GM23248 (cell line): Measurements from ENCODE around the gene DNAI1. TPM values are rescaled to one million over a fixed set of nuclear protein-coding genes. Genes with fewer than 3 reads are reported as not detected.

Source experiments
- DNase-seq: peaks from one replicate; pipeline ENCODE4 v3.0.0-alpha.2; 2015
- H2AFZ ChIP-seq: fragments of 200-600 bp; sonication (generic); 2 replicates; pipeline ENCODE4 v1.6.1; 2016; ENCODE audit warnings: antibody characterized with exemption
- H3F3A ChIP-seq: fragments of 200-600 bp; sonication (generic); 2 replicates; pipeline ENCODE4 v1.6.1; 2016; ENCODE audit warnings: mild to moderate bottlenecking, antibody characterized with exemption, mixed run types; ENCODE audit not compliant: insufficient read depth
- H3K27ac ChIP-seq: fragments of 200-600 bp; sonication (generic); 2 replicates; pipeline ENCODE4 v1.5.1; 2016; ENCODE audit warnings: mild to moderate bottlenecking
- H3K27me3 ChIP-seq: fragments of 200-600 bp; sonication (generic); replicated peaks from 2 replicates; pipeline ENCODE4 v1.6.1; 2016; ENCODE audit warnings: mild to moderate bottlenecking; ENCODE audit not compliant: insufficient read depth
- H3K36me3 ChIP-seq: fragments of 200-600 bp; sonication (generic); 2 replicates; pipeline ENCODE4 v1.6.1; 2016; ENCODE audit warnings: low read depth, mild to moderate bottlenecking
- H3K4me1 ChIP-seq: fragments of 200-600 bp; sonication (generic); 2 replicates; pipeline ENCODE4 v1.6.1; 2016; ENCODE audit warnings: mild to moderate bottlenecking; ENCODE audit not compliant: insufficient read depth
- H3K4me2 ChIP-seq: fragments of 200-600 bp; sonication (generic); one replicate; pipeline ENCODE4 v1.6.1; 2016; ENCODE audit warnings: mild to moderate bottlenecking; ENCODE audit not compliant: unreplicated experiment
- H3K4me3 ChIP-seq: fragments of 200-600 bp; sonication (generic); 2 replicates; pipeline ENCODE4 v1.5.1; 2016; ENCODE audit warnings: mild to moderate bottlenecking
- H3K79me2 ChIP-seq: fragments of 200-600 bp; sonication (generic); 2 replicates; pipeline ENCODE4 v1.6.1; 2016; ENCODE audit warnings: mild to moderate bottlenecking; ENCODE audit not compliant: insufficient read depth
- H3K9ac ChIP-seq: fragments of 200-600 bp; sonication (generic); 2 replicates; pipeline ENCODE4 v1.6.1; 2016; ENCODE audit warnings: mild to moderate bottlenecking
- H3K9me2 ChIP-seq: fragments of 200-600 bp; sonication (generic); 2 replicates; pipeline ENCODE4 v1.6.1; 2016; ENCODE audit warnings: mixed run types, mild to moderate bottlenecking, moderate library complexity; ENCODE audit not compliant: insufficient read depth
- H3K9me3 ChIP-seq: fragments of 200-600 bp; sonication (generic); one replicate; pipeline ENCODE4 v1.6.1; 2017; ENCODE audit warnings: low read depth
- H4K20me1 ChIP-seq: fragments of 200-600 bp; sonication (generic); 2 replicates; pipeline ENCODE4 v1.6.0; 2016; ENCODE audit not compliant: insufficient read depth
- EZH2 ChIP-seq: fragments of 200-600 bp; sonication (generic); IDR thresholded peaks from 2 replicates; pipeline ENCODE4 v1.6.1; 2018; ENCODE audit warnings: antibody characterized with exemption, mild to moderate bottlenecking; ENCODE audit not compliant: insufficient read depth, poor library complexity, severe bottlenecking
- EZH2phosphoT487 ChIP-seq: fragments of 200-600 bp; sonication (generic); IDR thresholded peaks from 2 replicates; pipeline ENCODE4 v1.6.1; 2018; ENCODE audit warnings: antibody characterized with exemption, moderate library complexity, mild to moderate bottlenecking, low read depth; ENCODE audit not compliant: insufficient read depth
- WGBS, 2 experiments: methylation state at CpG; one replicate each; pipeline ENCODE4 v1.1.6; 2015 to 2017; ENCODE audit warnings: low lambda C conversion rate in 2 of 2, low coverage in 1 of 2; ENCODE audit errors: missing lambda C conversion rate in 2 of 2; 5-methylcytosine and 5-hydroxymethylcytosine counted together
- in situ Hi-C: fragments of 300-500 bp; cut with MboI; formaldehyde crosslinking; loops from 2 replicates; pipeline ENCODE4 v1.15.0; 2020
- polyA plus RNA-seq: library from polyadenylated mRNA; unstranded; fragments of >200 nt; fragmentation: Nextera tagmentation; extraction: Ambion mirVana; gene quantifications from 2 replicates; pipeline ENCODE4 v1.2.1, GENCODE V29; 2016
- total RNA-seq: library from RNA; depleted of rRNA; stranded (reverse); fragments of >200 nt; shearing (Covaris generic); gene quantifications from 2 replicates; pipeline ENCODE4 v1.2.3, GENCODE V29; 2014

The DNAI1 gene
- total and polyA plus RNA-seq, 2 experiments from 2014 or later = not detected

DNA sequence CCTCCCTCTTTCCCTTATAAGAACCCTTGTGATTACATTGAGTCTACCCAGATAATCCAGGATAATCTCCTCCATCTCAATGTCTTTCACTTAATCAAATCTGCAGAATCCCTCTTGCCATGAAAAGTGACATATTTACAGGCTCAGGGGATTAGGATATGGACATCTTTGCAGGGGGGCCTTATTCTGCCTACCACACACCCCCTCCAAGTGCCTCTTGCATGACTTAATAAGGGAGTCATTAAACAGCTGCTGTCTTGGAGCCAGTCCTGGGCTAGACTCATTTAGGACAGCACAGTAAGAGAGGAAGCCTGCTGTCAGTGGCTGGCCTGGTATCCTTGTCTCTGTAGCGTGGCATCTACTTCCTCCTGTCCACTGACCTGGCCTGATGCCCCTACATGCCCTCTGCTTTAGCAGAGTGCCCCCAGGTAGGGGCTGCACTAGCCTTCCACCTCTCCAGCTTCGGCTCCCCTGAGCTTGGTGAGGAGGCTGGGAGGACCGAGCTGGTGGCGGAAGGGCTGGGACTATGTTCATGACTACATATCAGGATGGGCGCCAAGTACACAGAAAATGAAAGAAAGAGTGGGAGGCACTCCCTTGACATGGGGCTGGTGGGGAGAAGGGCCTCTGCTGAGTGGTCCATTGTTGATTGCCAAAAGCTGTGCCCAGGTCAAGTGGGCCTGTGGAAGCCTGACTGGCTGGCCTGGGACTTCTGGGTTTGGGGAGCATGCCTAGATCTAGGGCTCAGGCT is 46.9 kb downstream of the DNAI1 start:
- H3K27me3 ChIP-seq = peaks cover 25% of the 10 kb centered on the region
- H3F3A ChIP-seq = no peaks in the 10 kb centered on the region
- H3K9ac ChIP-seq = no peak overlapping the region
- H4K20me1 ChIP-seq = no peaks in the 10 kb centered on the region
- H3K4me2 ChIP-seq = no peak overlapping the region
- H3K79me2 ChIP-seq = no peaks in the 10 kb centered on the region
- in situ Hi-C loops = loop anchor here (25.0 kb wide), 1 partner anchor 107 kb away; the partner anchor contains the start of genes DCTN3 and RPP25L
- no peaks in the 10 kb centered on the region for H3K9me2 ChIP-seq
- no peak overlapping the region for H3K4me3 ChIP-seq
- H3K9me3 ChIP-seq = no peaks in the 10 kb centered on the region
- no peak for TF ChIP-seq EZH2
- TF ChIP-seq EZH2phosphoT487 = no peak
- H2AFZ ChIP-seq = no peak overlapping the region
- 70 to 75% methylated on average over 5 of the region's 5 CpGs for WGBS, 2 experiments
- H3K4me1 ChIP-seq = peaks cover 10% of the 10 kb centered on the region
- no peak overlapping the region for H3K27ac ChIP-seq
- no peaks in the 10 kb centered on the region for H3K36me3 ChIP-seq
- DNase-seq = peak; percentile 41

DNA sequence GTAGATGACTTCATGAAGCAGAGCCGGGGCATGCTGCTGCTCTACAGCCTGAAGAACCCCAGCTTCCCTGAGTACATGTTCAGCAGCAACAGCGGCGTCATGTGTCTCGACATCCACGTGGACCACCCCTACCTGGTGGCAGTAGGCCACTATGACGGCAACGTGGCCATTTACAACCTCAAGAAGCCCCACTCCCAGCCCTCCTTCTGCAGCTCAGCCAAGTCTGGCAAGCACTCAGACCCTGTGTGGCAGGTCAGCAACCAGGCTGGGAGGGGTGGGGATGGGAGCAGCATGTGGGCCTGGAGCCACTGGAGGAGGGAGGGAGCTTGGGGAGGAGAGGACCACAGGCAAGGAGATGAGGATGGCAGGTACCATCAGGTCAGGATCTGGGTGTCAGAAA is 48.0 kb downstream of the DNAI1 start:
- H3K9me3 ChIP-seq = no peaks in the 10 kb centered on the region
- H3K4me3 ChIP-seq = no peak overlapping the region
- TF ChIP-seq EZH2phosphoT487 (no peak), EZH2 (no peak)
- no peaks in the 10 kb centered on the region for H4K20me1 ChIP-seq
- in situ Hi-C loops = loop anchor here (25.0 kb wide), 1 partner anchor 106 kb away; the partner anchor contains the start of genes DCTN3 and RPP25L
- H2AFZ ChIP-seq = no peak overlapping the region
- H3K4me2 ChIP-seq = no peak overlapping the region
- H3K79me2 ChIP-seq = no peaks in the 10 kb centered on the region
- no peak for DNase-seq
- H3K27ac ChIP-seq = no peak overlapping the region
- WGBS, 2 experiments = 58 to 59% methylated on average over 7 of the region's 7 CpGs
- H3K36me3 ChIP-seq = no peaks in the 10 kb centered on the region
- peaks cover 10% of the 10 kb centered on the region for H3K4me1 ChIP-seq
- H3K9ac ChIP-seq = no peak overlapping the region
- H3K9me2 ChIP-seq = no peaks in the 10 kb centered on the region
- H3K27me3 ChIP-seq = peaks cover 33% of the 10 kb centered on the region
- no peaks in the 10 kb centered on the region for H3F3A ChIP-seq

DNA sequence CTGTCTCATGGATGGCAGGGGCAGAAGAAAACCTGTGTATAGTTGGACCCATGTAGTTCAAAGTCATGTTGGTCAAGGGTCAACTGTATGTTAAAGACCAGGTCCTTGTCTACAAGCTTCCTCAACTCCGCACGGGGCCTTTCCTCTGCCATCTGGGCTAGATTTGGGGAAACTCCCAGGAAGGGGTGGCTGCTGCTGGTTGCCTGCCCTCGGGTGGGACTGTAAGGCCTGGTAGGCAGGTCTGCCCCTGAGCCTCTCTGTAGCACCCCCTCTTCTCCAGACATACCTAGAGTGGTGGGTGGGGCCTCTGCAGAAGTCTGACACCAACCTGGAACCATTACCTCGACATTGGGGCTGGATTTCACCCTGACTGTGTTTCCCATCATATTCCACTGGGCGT is 49.0 kb downstream of the DNAI1 start:
- H3K4me3 ChIP-seq = no peak overlapping the region
- in situ Hi-C loops = loop anchor here (25.0 kb wide), 1 partner anchor 105 kb away; the partner anchor contains the start of genes DCTN3 and RPP25L
- DNase-seq = no peak
- 0 out of 2 replicates have a peak, but pooled peaks cover 4% of the 10 kb centered on the region for H3K4me1 ChIP-seq
- no peak overlapping the region for H3K4me2 ChIP-seq
- H3F3A ChIP-seq = no peaks in the 10 kb centered on the region
- peaks cover 33% of the 10 kb centered on the region for H3K27me3 ChIP-seq
- no peaks in the 10 kb centered on the region for H3K9me2 ChIP-seq
- H3K79me2 ChIP-seq = no peaks in the 10 kb centered on the region
- no peaks in the 10 kb centered on the region for H4K20me1 ChIP-seq
- TF ChIP-seq EZH2phosphoT487 = no peak
- no peak for TF ChIP-seq EZH2
- H3K27ac ChIP-seq = no peak overlapping the region
- whole genome bisulfite sequencing, 2 experiments = 48 to 51% methylated on average over 5 of the region's 5 CpGs
- H3K9ac ChIP-seq = no peak overlapping the region
- H3K36me3 ChIP-seq = no peaks in the 10 kb centered on the region
- H2AFZ ChIP-seq = no peak overlapping the region
- H3K9me3 ChIP-seq = no peaks in the 10 kb centered on the region

DNA sequence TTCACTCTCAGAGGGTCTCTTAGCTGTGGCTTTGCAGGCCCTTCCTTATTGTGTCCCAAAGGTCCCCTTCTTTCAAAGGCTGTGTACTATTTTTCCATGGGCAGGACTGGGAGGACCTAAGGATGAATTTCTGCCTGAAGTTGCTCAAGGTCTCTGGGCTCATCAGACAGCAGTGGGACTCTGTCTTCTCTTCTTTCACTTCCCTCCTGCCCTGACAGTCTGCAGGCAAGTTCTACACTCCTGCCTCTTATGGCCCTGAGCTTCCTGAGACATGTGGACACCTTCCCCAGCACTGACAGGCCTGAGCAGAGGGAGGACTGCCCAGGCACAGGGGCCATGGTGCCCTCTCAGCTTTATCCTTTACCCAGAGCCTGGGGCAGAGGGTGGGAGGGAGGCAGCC is 49.4 kb downstream of the DNAI1 start:
- Histone ChIP-seq H2AFZ (no peak overlapping the region), H3K9me3 (no peaks in the 10 kb centered on the region), H3K27me3 (peaks cover 33% of the 10 kb centered on the region), H3K4me1 (0 out of 2 replicates have a peak, but pooled peaks cover under 1% of the 10 kb centered on the region), H3K79me2 (no peaks in the 10 kb centered on the region), H3K36me3 (no peaks in the 10 kb centered on the region), H4K20me1 (no peaks in the 10 kb centered on the region), H3F3A (no peaks in the 10 kb centered on the region), H3K9me2 (no peaks in the 10 kb centered on the region), H3K4me3 (no peak overlapping the region), H3K9ac (no peak overlapping the region), H3K27ac (no peak overlapping the region), H3K4me2 (no peak overlapping the region)
- in situ Hi-C loops = loop anchor here (25.0 kb wide), 1 partner anchor 104 kb away; the partner anchor contains the start of genes DCTN3 and RPP25L
- DNase-seq = no peak
- TF ChIP-seq EZH2phosphoT487 = no peak
- TF ChIP-seq EZH2 = no peak
